ENCODE data around the gene TLE7. TPM values are rescaled to one million over a fixed set of nuclear protein-coding genes. Genes with fewer than 3 reads are reported as not detected.

TLE7 gene
- polyA plus RNA-seq, 2 of the 4 experiments (the other 2 are of a cell fraction): not detected

DNA sequence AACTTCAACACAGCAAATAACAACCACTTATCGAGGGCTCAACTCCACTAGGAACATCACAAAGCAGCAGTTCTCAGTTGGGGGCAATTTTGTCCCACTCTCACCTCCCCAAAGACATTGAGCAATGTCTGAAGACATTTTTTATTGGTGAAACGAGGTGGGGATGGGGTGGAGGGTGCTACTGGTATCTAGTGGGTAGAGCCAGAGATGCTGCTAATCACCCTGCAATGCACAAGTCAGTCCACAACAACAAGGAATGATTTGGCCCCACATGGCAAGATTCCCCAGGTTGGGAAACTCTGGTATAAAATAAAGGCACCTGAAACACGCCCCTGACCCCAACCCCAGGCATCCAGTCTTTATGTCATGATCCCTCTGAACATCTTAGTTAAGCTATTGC, 33.3 kb downstream of the TLE7 start:
- Histone ChIP-seq H3K9me3 (no peaks in the 10 kb centered on the region; the same call in 2 of the 3 replicates), H3K4me1 (0 out of 3 replicates have a peak, but pooled peaks cover 3% of the 10 kb centered on the region), H3K27ac (no peak overlapping the region), H3K4me2 (no peak overlapping the region), H3K4me3 (no peak overlapping the region)
- ATAC-seq (no peak), FAIRE-seq (no peak), DNase-seq (ENCODE audit: low read depth in 1 of 2, low spot score in 1 of 2) (no peak)
- CTCF ChIA-PET: interaction anchor here (7.4 kb wide), 1 partner anchor 201 kb away, joined by 72 read pairs; no protein-coding TSS in a partner anchor
- TF ChIP-seq KDM5A (IDR thresholded peaks at IDR 0.05) (no peak), CBX8 (IDR thresholded peaks at IDR 0.05) (no peak)
- TF ChIP-seq, protein P1, sequence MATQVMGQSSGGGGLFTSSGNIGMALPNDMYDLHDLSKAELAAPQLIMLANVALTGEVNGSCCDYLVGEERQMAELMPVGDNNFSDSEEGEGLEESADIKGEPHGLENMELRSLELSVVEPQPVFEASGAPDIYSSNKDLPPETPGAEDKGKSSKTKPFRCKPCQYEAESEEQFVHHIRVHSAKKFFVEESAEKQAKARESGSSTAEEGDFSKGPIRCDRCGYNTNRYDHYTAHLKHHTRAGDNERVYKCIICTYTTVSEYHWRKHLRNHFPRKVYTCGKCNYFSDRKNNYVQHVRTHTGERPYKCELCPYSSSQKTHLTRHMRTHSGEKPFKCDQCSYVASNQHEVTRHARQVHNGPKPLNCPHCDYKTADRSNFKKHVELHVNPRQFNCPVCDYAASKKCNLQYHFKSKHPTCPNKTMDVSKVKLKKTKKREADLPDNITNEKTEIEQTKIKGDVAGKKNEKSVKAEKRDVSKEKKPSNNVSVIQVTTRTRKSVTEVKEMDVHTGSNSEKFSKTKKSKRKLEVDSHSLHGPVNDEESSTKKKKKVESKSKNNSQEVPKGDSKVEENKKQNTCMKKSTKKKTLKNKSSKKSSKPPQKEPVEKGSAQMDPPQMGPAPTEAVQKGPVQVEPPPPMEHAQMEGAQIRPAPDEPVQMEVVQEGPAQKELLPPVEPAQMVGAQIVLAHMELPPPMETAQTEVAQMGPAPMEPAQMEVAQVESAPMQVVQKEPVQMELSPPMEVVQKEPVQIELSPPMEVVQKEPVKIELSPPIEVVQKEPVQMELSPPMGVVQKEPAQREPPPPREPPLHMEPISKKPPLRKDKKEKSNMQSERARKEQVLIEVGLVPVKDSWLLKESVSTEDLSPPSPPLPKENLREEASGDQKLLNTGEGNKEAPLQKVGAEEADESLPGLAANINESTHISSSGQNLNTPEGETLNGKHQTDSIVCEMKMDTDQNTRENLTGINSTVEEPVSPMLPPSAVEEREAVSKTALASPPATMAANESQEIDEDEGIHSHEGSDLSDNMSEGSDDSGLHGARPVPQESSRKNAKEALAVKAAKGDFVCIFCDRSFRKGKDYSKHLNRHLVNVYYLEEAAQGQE (IDR thresholded peaks at IDR 0.05): no peak
- POLR2A ChIA-PET: no interaction called here
- 4% methylated on average over 3 of the region's 3 CpGs for WGBS (ENCODE audit: missing lambda C conversion rate)

GRCh38 chr16:71407731-71408130, 34.1 kb downstream of the TLE7 start:
- Histone ChIP-seq H3K4me2 (no peak overlapping the region), H3K9me3 (no peaks in the 10 kb centered on the region; the same call in 2 of the 3 replicates), H3K4me3 (no peak overlapping the region), H3K4me1 (0 out of 3 replicates have a peak, but pooled peaks cover 3% of the 10 kb centered on the region), H3K27ac (no peak overlapping the region)
- FAIRE-seq: no peak
- WGBS (ENCODE audit: missing lambda C conversion rate): 0% methylated on average over 1 of the region's 1 CpG
- CTCF ChIA-PET: interaction anchor here (0.6 to 7.4 kb wide), 4 partner anchors 9 to 202 kb away, joined by 3 to 72 read pairs (median 6); no protein-coding TSS in a partner anchor
- no peak for ATAC-seq
- no peak for DNase-seq (ENCODE audit: low read depth in 1 of 2, low spot score in 1 of 2)
- TF ChIP-seq HMGXB4 (CRISPR knock-in tag; IDR thresholded peaks at IDR 0.05; ENCODE audit: borderline replicate concordance) (no peak), MAZ (IDR thresholded peaks at IDR 0.05; ENCODE audit: borderline replicate concordance, low read depth, low read length) (no peak), EHF (CRISPR knock-in tag; IDR thresholded peaks at IDR 0.05) (no peak), ATOH8 (CRISPR knock-in tag; IDR thresholded peaks at IDR 0.05; ENCODE audit: low read depth) (no peak), KDM1A (IDR thresholded peaks at IDR 0.05; ENCODE audit: low read depth) (no peak), POLR2AphosphoS2 (conservative IDR thresholded peaks at IDR 0.05; ENCODE audit: low read length) (no peak), HES2 (IDR thresholded peaks at IDR 0.05) (no peak), JUN (IDR thresholded peaks at IDR 0.05) (no peak), ESRRA (IDR thresholded peaks at IDR 0.05; ENCODE audit: borderline replicate concordance, low read length) (no peak)
- TF ChIP-seq, protein P2, sequence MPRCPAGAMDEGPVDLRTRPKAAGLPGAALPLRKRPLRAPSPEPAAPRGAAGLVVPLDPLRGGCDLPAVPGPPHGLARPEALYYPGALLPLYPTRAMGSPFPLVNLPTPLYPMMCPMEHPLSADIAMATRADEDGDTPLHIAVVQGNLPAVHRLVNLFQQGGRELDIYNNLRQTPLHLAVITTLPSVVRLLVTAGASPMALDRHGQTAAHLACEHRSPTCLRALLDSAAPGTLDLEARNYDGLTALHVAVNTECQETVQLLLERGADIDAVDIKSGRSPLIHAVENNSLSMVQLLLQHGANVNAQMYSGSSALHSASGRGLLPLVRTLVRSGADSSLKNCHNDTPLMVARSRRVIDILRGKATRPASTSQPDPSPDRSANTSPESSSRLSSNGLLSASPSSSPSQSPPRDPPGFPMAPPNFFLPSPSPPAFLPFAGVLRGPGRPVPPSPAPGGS (IDR thresholded peaks at IDR 0.05): no peak
- POLR2A ChIA-PET: no interaction called here

GRCh38 chr16:71406724-71407123, 35.1 kb downstream of the TLE7 start:
- ChIA-PET POLR2A (no interaction called here), CTCF (interaction anchor here (0.6 to 1.6 kb wide), 2 partner anchors 93 to 432 kb away, joined by 3 to 8 read pairs; no protein-coding TSS in a partner anchor)
- ATAC-seq (no peak), DNase-seq (ENCODE audit: low read depth in 1 of 2, low spot score in 1 of 2) (no peak), FAIRE-seq (no peak)
- no peak overlapping the region for H3K4me3 ChIP-seq
- no peaks in the 10 kb centered on the region for H3K4me1 ChIP-seq
- WGBS (ENCODE audit: missing lambda C conversion rate): 24% methylated on average over 8 of the region's 8 CpGs
- H3K27ac ChIP-seq: no peak overlapping the region
- H3K9me3 ChIP-seq: no peaks in the 10 kb centered on the region; the same call in 2 of the 3 replicates
- no peak overlapping the region for H3K4me2 ChIP-seq
- TF ChIP-seq RFX5 (IDR thresholded peaks at IDR 0.05) (no peak), FOSB (CRISPR knock-in tag; IDR thresholded peaks at IDR 0.05) (no peak), ZC3H11A (IDR thresholded peaks at IDR 0.05) (no peak), MYC (IDR thresholded peaks at IDR 0.05; ENCODE audit: borderline replicate concordance, low read length) (no peak), POLR2AphosphoS2 (conservative IDR thresholded peaks at IDR 0.05; ENCODE audit: low read length) (no peak), KDM1A (IDR thresholded peaks at IDR 0.05; ENCODE audit: low read depth) (no peak), CEBPB (IDR thresholded peaks at IDR 0.05) (no peak), BHLHE40 (IDR thresholded peaks at IDR 0.05; ENCODE audit: low read depth, low read length) (no peak), SMC3 (IDR thresholded peaks at IDR 0.05) (no peak), EP300 (IDR thresholded peaks at IDR 0.05) (no peak), HES2 (IDR thresholded peaks at IDR 0.05) (no peak), EHMT2 (IDR thresholded peaks at IDR 0.05; ENCODE audit: low read depth) (no peak), FOXS1 (CRISPR knock-in tag; IDR thresholded peaks at IDR 0.05) (no peak)
- TF ChIP-seq, protein P2 (IDR thresholded peaks at IDR 0.05): no peak

Data from A549 (cell line).